NK-92 (cell line): ENCODE results near the gene SORCS2.

Experiments used
- DNase-seq: peaks from one replicate; lab custom pipeline; 2025; ENCODE audit not compliant: unreplicated experiment; lab: John Stamatoyannopoulos, UW

SORCS2 gene

GRCh38 chr4:7217474-7218321 lies 25.4 kb downstream of the SORCS2 start:
- no peak for DNase-seq

GRCh38 chr4:7218686-7219085 lies 26.3 kb downstream of the SORCS2 start:
- DNase-seq: no peak

- DNase-seq: no peak
Observed at GRCh38 chr4:7222521-7222920, 30.2 kb downstream of the SORCS2 start.

GRCh38 chr4:7223541-7223940 lies 31.2 kb downstream of the SORCS2 start:
- no peak for DNase-seq

GRCh38 chr4:7224001-7224400 lies 31.7 kb downstream of the SORCS2 start:
- no peak for DNase-seq

- no peak for DNase-seq
Observed at GRCh38 chr4:7224878-7225533, 32.7 kb downstream of the SORCS2 start.

- no peak for DNase-seq
Observed at GRCh38 chr4:7226439-7226838, 34.1 kb downstream of the SORCS2 start.

- no peak for DNase-seq
Observed at GRCh38 chr4:7227008-7227407, 34.7 kb downstream of the SORCS2 start.

GRCh38 chr4:7228734-7229133 lies 36.4 kb downstream of the SORCS2 start:
- DNase-seq: no peak

GRCh38 chr4:7232061-7232650 lies 39.8 kb downstream of the SORCS2 start:
- no peak for DNase-seq

- no peak for DNase-seq
Observed at GRCh38 chr4:7233006-7233580, 40.8 kb downstream of the SORCS2 start.

- no peak for DNase-seq
Observed at GRCh38 chr4:7233601-7234000, 41.3 kb downstream of the SORCS2 start.

GRCh38 chr4:7234355-7235029 lies 42.2 kb downstream of the SORCS2 start:
- DNase-seq: no peak

GRCh38 chr4:7235030-7235380 lies 42.7 kb downstream of the SORCS2 start:
- DNase-seq: no peak

GRCh38 chr4:7236847-7237246 lies 44.5 kb downstream of the SORCS2 start:
- no peak for DNase-seq

GRCh38 chr4:7237873-7238272 lies 45.5 kb downstream of the SORCS2 start:
- no peak for DNase-seq

- DNase-seq: no peak
Observed at GRCh38 chr4:7238300-7238960, 46.1 kb downstream of the SORCS2 start.

GRCh38 chr4:7239101-7239820 lies 46.9 kb downstream of the SORCS2 start:
- DNase-seq: no peak

- no peak for DNase-seq
Observed at GRCh38 chr4:7239844-7240243, 47.5 kb downstream of the SORCS2 start.

- DNase-seq: no peak
Observed at GRCh38 chr4:7240306-7240705, 48.0 kb downstream of the SORCS2 start.
